PC-9 (cell line): Measurements from ENCODE around the gene LIN37. TPM values are rescaled to one million over a fixed set of nuclear protein-coding genes. Genes with fewer than 3 reads are reported as not detected.

Experiments used
- BruUV-seq: library from RNA; stranded (reverse); fragments of 400-500 nt; replicated peaks from 2 replicates; lab custom pipeline; 2021; lab: Mats Ljungman, UMichigan
- CTCF ChIA-PET: fragments of 300-600 bp; sonication (Branson Sonifier 250); formaldehyde crosslinking; loops from one replicate; lab custom pipeline; 2022; ENCODE audit warnings: antibody characterized with exemption; lab: Charles Lee
- POLR2A ChIA-PET: fragments of 300-600 bp; sonication (Branson Sonifier 250); formaldehyde crosslinking; loops from one replicate; lab custom pipeline; 2022; ENCODE audit warnings: antibody characterized with exemption; ENCODE audit not compliant: unreplicated experiment; lab: Charles Lee
- DNase-seq, 2 experiments: peaks; one replicate each; pipeline versions ENCODE4 v3.0.0 to v3.0.0-alpha.2; 2015 to 2022; ENCODE audit warnings: mixed read lengths in 1 of 2
- H2AFZ ChIP-seq: fragments of 200-600 bp; sonication (generic); 2 replicates; pipeline ENCODE4 v1.8.1; 2017; ENCODE audit warnings: antibody characterized with exemption
- H3F3A ChIP-seq: fragments of 200-600 bp; sonication (generic); 2 replicates; pipeline ENCODE4 v1.8.1; 2017; ENCODE audit warnings: antibody characterized with exemption, mild to moderate bottlenecking, low read depth; ENCODE audit not compliant: insufficient read depth
- H3K27ac ChIP-seq: fragments of 200-600 bp; sonication (generic); 2 replicates; pipeline ENCODE4 v1.6.1; 2016; ENCODE audit warnings: mixed run types
- H3K27me3 ChIP-seq: fragments of 200-600 bp; sonication (generic); 2 replicates; pipeline ENCODE4 v1.6.1; 2016; ENCODE audit warnings: low read depth, mixed run types; ENCODE audit not compliant: insufficient read depth
- H3K36me3 ChIP-seq: fragments of 200-600 bp; sonication (generic); 2 replicates; pipeline ENCODE4 v1.6.1; 2016; ENCODE audit warnings: low read depth, mixed run types
- H3K4me1 ChIP-seq: fragments of 200-600 bp; sonication (generic); replicated peaks from 2 replicates; pipeline ENCODE4 v1.6.1; 2016; ENCODE audit warnings: mixed run types; ENCODE audit not compliant: insufficient read depth
- H3K4me2 ChIP-seq: fragments of 200-600 bp; sonication (generic); 2 replicates; pipeline ENCODE4 v1.6.1; 2017; ENCODE audit warnings: mixed run types
- H3K4me3 ChIP-seq: fragments of 200-600 bp; sonication (generic); 2 replicates; pipeline ENCODE4 v1.6.1; 2016; ENCODE audit warnings: mixed run types
- H3K79me2 ChIP-seq: fragments of 200-600 bp; sonication (generic); 2 replicates; pipeline ENCODE4 v1.6.1; 2017; ENCODE audit warnings: low read depth, mixed run types
- H3K9me2 ChIP-seq: fragments of 200-600 bp; sonication (generic); 2 replicates; pipeline ENCODE4 v1.8.1; 2017; ENCODE audit warnings: mild to moderate bottlenecking; ENCODE audit not compliant: insufficient read depth
- H3K9me3 ChIP-seq: fragments of 200-600 bp; sonication (generic); 2 replicates; pipeline ENCODE4 v1.8.1; 2016; ENCODE audit warnings: low read depth; ENCODE audit not compliant: insufficient read depth
- H4K20me1 ChIP-seq: fragments of 200-600 bp; sonication (generic); 2 replicates; pipeline ENCODE4 v1.8.1; 2017; ENCODE audit not compliant: insufficient read depth
- CTCF ChIP-seq: fragments of 200-600 bp; sonication (generic); conservative IDR thresholded peaks from 2 replicates; pipeline ENCODE4 v1.6.1; 2017; ENCODE audit warnings: mixed run types, antibody characterized with exemption, mild to moderate bottlenecking, moderate library complexity
- EZH2 ChIP-seq: fragments of 200-600 bp; sonication (generic); IDR thresholded peaks from 2 replicates; pipeline ENCODE4 v1.8.0; 2017; ENCODE audit warnings: antibody characterized with exemption, low read depth
- intact Hi-C: fragments of 100-400 bp; cut with micrococcal nuclease; formaldehyde crosslinking; loops from one replicate; pipeline ENCODE4 v1.10.0; 2022; ENCODE audit not compliant: unreplicated experiment
- total RNA-seq: library from RNA; stranded (reverse); gene quantifications from 2 replicates; pipeline ENCODE4 v1.2.3, GENCODE V29; 2021

LIN37 gene
- total RNA-seq, 1 experiment from 2014 or later: 17.0 TPM

GRCh38 chr19:35738887-35739229, 9.5 kb upstream of the LIN37 start:
- peaks cover 16% of the 10 kb centered on the region; the same call in 1 of the 2 replicates for H3F3A ChIP-seq
- no peaks in the 10 kb centered on the region for H3K79me2 ChIP-seq
- CTCF ChIA-PET: no interaction called here
- no peak for TF ChIP-seq EZH2
- no peaks in the 10 kb centered on the region for H3K27me3 ChIP-seq
- no peak overlapping the region for H2AFZ ChIP-seq
- no peaks in the 10 kb centered on the region for H4K20me1 ChIP-seq
- no peak overlapping the region for H3K4me3 ChIP-seq
- H3K27ac ChIP-seq: no peak overlapping the region
- intact Hi-C loops: no loop called here
- no peaks in the 10 kb centered on the region for H3K9me2 ChIP-seq
- H3K36me3 ChIP-seq: no peaks in the 10 kb centered on the region
- POLR2A ChIA-PET: no interaction called here
- no TSS peak for BruUV-seq
- H3K4me1 ChIP-seq: 0 out of 2 replicates have a peak, but pooled peaks cover 5% of the 10 kb centered on the region
- H3K4me2 ChIP-seq: no peak overlapping the region
- no peaks in the 10 kb centered on the region for H3K9me3 ChIP-seq
- DNase-seq: no peak

GRCh38 chr19:35739275-35740107, 8.9 kb upstream of the LIN37 start:
- ChIA-PET CTCF (no interaction called here), POLR2A (no interaction called here)
- no peaks in the 10 kb centered on the region for H3K9me2 ChIP-seq
- intact Hi-C loops: loop anchor here (2.0 to 10.0 kb wide), 3 partner anchors 19 to 255 kb away; partner anchors contain the start of genes HCST, NFKBID, PROSER3 and SDHAF1
- H3K9me3 ChIP-seq: no peaks in the 10 kb centered on the region
- no peaks in the 10 kb centered on the region for H3K36me3 ChIP-seq
- no peak for DNase-seq
- H3K27ac ChIP-seq: no peak overlapping the region
- no peak overlapping the region for H2AFZ ChIP-seq
- H3K27me3 ChIP-seq: no peaks in the 10 kb centered on the region
- no peaks in the 10 kb centered on the region for H3K79me2 ChIP-seq
- H3K4me1 ChIP-seq: peaks cover 10% of the 10 kb centered on the region; the same call in 1 of the 2 replicates
- BruUV-seq: no TSS peak
- peaks cover 19% of the 10 kb centered on the region; the same call in 1 of the 2 replicates for H3F3A ChIP-seq
- no peaks in the 10 kb centered on the region for H4K20me1 ChIP-seq
- no peak for TF ChIP-seq CTCF
- H3K4me2 ChIP-seq: peak overlapping the region; percentile 100
- H3K4me3 ChIP-seq: peak overlapping the region; percentile 86

GRCh38 chr19:35740108-35740422, 8.3 kb upstream of the LIN37 start:
- Histone ChIP-seq H3K79me2 (no peaks in the 10 kb centered on the region), H3K9me2 (no peaks in the 10 kb centered on the region), H4K20me1 (no peaks in the 10 kb centered on the region), H2AFZ (peak overlapping the region; percentile 77), H3F3A (peaks cover 20% of the 10 kb centered on the region; the same call in 1 of the 2 replicates), H3K27me3 (no peaks in the 10 kb centered on the region), H3K4me1 (peaks cover 10% of the 10 kb centered on the region; the same call in 1 of the 2 replicates), H3K27ac (no peak overlapping the region), H3K4me3 (peak overlapping the region; percentile 86), H3K36me3 (no peaks in the 10 kb centered on the region), H3K4me2 (peak overlapping the region; percentile 100), H3K9me3 (no peaks in the 10 kb centered on the region)
- ChIA-PET POLR2A (interaction anchor here (0.5 kb wide), 1 partner anchor 33 kb away, joined by 5 read pairs; no protein-coding TSS in a partner anchor), CTCF (no interaction called here)
- no peak for TF ChIP-seq CTCF
- no peak for DNase-seq
- intact Hi-C loops: loop anchor here (2.0 to 10.0 kb wide), 3 partner anchors 19 to 255 kb away; partner anchors contain the start of genes HCST, NFKBID, PROSER3 and SDHAF1
- no TSS peak for BruUV-seq
